Upper lobe of left lung (tissue), 4 donors: ENCODE results near the gene FSD1.

Experiments
- POLR2A ChIP-seq, 4 donors: fragments of 450-650 bp; IDR thresholded peaks; one replicate each; pipeline ENCODE4 v1.5.1; 2016 to 2017; ENCODE audit warnings: antibody characterized with exemption in 4 of 4, mild to moderate bottlenecking in 2 of 4
- POLR2AphosphoS5 ChIP-seq, 2 donors: sonication (generic); formaldehyde crosslinking; IDR thresholded peaks; one replicate each; pipeline ENCODE4 v1.5.1; 2017; ENCODE audit warnings: antibody characterized with exemption in 2 of 2
- TF ChIP-seq, protein P1 (sequence below), 6 experiments: fragments of 450-650 bp in 4 of 6; fragments of 200-600 bp in 2 of 6; sonication (generic) in 2 of 6; IDR thresholded peaks; one replicate each; pipeline ENCODE4 v1.5.1; 2016 to 2019; ENCODE audit warnings: antibody characterized with exemption in 6 of 6

DNA sequence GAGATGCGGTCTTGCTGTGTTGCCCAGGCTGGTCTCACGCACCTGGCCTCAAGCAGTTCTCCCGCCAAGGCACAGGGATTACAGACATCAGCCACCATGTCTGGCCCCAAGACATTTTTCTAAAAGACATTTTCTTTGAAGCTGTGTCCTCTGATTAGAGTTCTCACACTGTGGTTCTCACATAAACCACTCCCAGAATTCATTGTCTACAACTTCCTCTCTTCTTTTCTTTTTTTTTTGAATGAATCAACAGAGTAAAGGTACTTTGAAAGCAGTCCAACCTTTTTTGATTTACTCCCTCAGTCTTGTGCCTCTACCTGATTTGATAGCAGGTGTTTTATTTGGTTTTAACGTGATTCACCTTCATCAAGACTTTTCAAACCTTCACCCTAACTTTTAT is 39.6 kb upstream of the FSD1 start:
- TF ChIP-seq, protein P1, sequence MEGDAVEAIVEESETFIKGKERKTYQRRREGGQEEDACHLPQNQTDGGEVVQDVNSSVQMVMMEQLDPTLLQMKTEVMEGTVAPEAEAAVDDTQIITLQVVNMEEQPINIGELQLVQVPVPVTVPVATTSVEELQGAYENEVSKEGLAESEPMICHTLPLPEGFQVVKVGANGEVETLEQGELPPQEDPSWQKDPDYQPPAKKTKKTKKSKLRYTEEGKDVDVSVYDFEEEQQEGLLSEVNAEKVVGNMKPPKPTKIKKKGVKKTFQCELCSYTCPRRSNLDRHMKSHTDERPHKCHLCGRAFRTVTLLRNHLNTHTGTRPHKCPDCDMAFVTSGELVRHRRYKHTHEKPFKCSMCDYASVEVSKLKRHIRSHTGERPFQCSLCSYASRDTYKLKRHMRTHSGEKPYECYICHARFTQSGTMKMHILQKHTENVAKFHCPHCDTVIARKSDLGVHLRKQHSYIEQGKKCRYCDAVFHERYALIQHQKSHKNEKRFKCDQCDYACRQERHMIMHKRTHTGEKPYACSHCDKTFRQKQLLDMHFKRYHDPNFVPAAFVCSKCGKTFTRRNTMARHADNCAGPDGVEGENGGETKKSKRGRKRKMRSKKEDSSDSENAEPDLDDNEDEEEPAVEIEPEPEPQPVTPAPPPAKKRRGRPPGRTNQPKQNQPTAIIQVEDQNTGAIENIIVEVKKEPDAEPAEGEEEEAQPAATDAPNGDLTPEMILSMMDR (IDR thresholded peaks at IDR 0.05): no peak
- no peak for TF ChIP-seq POLR2A (IDR thresholded peaks at IDR 0.05)
- TF ChIP-seq POLR2AphosphoS5 (IDR thresholded peaks at IDR 0.05): no peak
